ENCODE data around the gene HADHA. TPM values are rescaled to one million over a fixed set of nuclear protein-coding genes. Genes with fewer than 3 reads are reported as not detected.

The HADHA gene
- total RNA-seq (2022; extraction: Qiagen RNA extraction), result 117 to 140 TPM (median 122 TPM) in 5 replicates

DNA sequence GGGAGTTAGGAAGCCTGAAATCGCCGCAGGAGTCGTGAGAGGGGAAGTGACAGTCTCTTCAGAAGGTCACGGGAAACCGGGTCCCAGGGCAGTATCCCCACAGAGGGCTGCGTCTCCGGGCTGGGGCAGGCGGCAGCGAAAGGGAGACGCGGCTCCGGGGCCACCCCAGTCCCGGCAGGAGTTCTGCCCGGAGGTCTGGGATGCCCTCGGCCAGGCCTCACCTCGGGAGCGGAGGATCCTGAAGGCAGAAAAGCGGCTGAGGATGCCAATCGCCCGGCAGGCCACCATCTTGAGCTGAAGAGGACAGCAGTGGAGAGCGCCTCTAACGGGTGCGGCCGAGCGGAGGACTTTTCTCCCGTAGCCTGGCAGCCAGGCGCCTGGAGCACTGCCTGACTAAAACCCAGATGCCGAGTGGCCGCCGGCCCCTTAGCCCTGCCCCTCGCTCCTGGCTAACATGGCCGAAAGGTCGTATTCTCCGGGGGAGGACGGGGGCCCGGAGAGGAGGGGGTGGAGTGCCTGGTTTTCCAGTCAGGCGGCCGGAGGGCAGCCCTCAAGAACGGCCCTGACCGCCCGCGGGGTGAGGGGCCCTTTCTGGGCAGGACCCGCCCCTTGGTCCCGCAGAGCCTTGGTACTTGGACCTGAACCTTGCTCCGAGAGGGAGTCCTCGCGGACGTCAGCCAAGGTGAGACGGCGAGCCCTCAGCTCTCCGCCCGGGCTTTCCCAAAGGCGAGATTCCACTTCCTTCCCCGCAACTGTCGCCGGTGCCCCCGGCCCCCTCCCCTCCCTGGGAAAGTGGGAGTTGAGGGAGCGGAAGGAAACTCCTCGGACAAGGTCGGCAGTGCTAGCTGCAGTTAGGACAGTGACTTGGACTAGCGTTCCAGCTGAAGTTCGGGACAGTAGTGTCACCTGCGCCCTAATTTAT is at the start of gene HADHA, which contains the start of gene HADHB:
Gene HADHA, minus strand, starts transcription at position 324 of the 922 bp plus-strand sequence. Its CDS starts 36 bp downstream, at position 288.
Gene HADHB, plus strand, starts transcription at position 631 of the 922 bp plus-strand sequence. CDS start 9,316 bp downstream, outside the sequence.

DNA sequence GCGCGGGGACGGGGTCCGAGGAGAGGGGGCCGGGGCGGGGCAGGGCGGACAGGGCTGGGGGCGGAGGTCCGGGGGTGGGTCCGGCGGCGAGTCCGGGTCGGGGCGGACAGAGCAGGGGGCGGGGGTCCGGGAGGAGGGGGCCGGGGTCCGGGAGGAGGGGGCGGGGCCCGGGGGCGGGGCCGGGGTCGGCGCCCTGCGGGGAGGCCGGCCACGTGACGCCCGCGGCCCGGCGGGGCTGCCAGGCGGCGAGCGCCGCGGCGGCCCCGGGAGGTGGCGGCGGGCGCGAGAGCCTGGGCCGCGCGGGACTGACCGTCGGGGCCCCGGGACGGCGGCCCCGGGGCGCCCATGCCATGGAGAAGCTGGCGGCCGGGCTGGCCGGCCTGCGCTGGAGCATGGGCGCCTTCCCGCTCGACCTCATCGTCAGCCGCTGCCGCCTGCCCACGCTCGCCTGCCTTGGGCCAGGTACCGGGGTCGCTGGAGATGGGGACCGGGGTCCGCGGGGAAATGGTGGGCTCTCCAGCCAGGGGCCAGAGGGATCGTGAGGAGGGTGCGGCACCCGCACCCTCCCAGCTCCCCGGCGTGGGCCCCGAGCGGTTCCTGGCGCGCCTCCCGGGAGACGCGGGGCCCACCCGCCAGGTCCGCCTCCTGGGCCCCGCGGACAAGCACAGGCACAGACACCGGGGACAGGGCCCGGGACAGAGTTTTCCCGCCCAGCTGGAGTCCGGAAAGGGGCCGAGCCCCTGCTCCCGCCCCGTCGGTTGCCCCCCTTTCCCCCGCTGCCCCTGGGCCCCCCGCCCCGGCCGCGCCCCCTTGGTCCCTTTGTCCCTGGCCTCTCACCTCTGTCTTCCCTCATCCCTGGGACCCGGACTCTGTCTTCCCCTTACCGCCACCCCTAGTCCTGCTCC is 71.3 kb downstream of the HADHA start, which contains the start of gene GAREM2:
Gene GAREM2, plus strand, starts transcription at position 218 of the 905 bp plus-strand sequence. Its CDS starts 133 bp downstream, at position 351.

Other genes with a start within 250 kb of the HADHA start
- 238 to 312 TPM (median 245 TPM) in 5 replicates for gene RAB10, start 210.5 kb downstream of the HADHA start, total RNA-seq (2022; extraction: Qiagen RNA extraction)
- 5.6 to 10.1 TPM (median 6.8 TPM) in 5 replicates for gene GAREM2, start 71.5 kb downstream of the HADHA start, total RNA-seq (2022; extraction: Qiagen RNA extraction)
- 89.3 to 106 TPM (median 99.7 TPM) in 5 replicates for gene HADHB, start 307 bp upstream of the HADHA start, total RNA-seq (2022; extraction: Qiagen RNA extraction)
- 14.3 to 22.3 TPM (median 17.8 TPM) in 5 replicates for gene SELENOI, start 101.5 kb upstream of the HADHA start, total RNA-seq (2022; extraction: Qiagen RNA extraction)
- gene ADGRF3, start 102.2 kb upstream of the HADHA start, total RNA-seq (2022; extraction: Qiagen RNA extraction), result 0.04 to 0.28 TPM (median 0.13 TPM) in 4 of 5 replicates, not detected in the other
- 0.16 to 0.46 TPM (median 0.38 TPM) in 5 replicates for gene DRC1, start 157.3 kb upstream of the HADHA start, total RNA-seq (2022; extraction: Qiagen RNA extraction)
- gene OTOF, start 233.5 kb upstream of the HADHA start, total RNA-seq (2022; extraction: Qiagen RNA extraction), result 0.03 to 0.21 TPM (median 0.15 TPM) in 5 replicates